Non-pigmented ciliary epithelial cell (primary cell): Measurements from ENCODE around the gene HPS4.

Experiments
- DNase-seq: peaks from one replicate; pipeline ENCODE4 v3.0.0-alpha.2; 2010; ENCODE audit warnings: low read depth

HPS4 gene

GRCh38 chr22:26463688-26464087, 19.9 kb downstream of the HPS4 start:
- no peak for DNase-seq

GRCh38 chr22:26463101-26463661, 20.4 kb downstream of the HPS4 start:
- DNase-seq: no peak

- DNase-seq: no peak
Measured at GRCh38 chr22:26462641-26463040, 20.9 kb downstream of the HPS4 start.

- DNase-seq: no peak
Measured at GRCh38 chr22:26462051-26462450, 21.5 kb downstream of the HPS4 start.

GRCh38 chr22:26461188-26461810, 22.3 kb downstream of the HPS4 start:
- DNase-seq: no peak

DNA sequence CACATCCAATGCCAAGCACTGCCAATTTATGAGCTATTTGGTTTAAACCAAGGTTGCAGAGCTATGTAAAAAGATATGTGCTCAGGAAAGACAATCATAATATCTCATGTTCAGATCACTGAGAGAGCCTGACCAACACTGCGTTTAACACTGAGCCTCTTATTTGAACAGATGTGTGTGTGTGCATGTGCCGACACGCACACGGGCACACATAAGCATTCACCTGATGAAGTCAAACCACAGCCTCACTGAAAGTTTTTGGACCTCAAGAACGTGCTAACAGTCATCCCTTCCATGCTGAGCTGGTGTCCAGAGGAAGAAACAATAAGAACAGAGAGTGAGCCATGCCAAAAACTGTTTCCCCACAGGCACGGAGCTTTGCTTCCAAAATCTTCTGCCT, 23.4 kb downstream of the HPS4 start:
- DNase-seq: no peak

GRCh38 chr22:26457661-26458272, 25.8 kb downstream of the HPS4 start:
- no peak for DNase-seq

DNA sequence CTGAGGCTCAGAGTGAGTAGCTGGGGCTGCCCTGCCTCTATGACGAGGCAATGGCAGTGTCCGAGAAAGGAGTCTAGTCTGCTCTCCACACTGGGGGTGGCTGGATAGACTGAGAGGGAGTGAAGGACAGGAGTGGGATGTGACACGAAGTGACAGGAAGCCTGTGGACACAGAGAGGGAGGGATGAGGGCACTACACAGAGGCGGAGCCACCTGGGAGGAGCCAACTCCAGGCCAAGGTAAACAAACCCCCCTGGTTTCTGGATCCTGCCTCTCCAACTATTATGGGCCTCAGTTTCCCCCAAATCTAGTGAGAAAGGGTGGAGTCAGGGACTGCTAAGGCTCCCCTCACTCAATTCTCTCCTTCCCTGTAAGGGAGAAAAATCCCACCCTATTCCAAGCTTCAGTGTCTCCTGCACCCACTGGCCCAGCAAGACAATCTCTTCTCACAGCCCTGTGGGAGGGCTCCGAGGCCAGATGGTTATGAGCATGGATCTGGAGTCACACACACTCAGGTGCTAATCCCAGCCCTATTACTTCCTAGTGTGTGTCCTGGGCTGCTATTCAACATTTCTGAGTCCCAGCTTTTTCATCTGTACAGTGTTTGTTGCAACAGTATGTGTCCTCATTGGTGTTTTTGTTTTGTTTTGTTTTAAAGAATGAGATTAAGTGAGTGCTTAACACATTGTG, 29.6 kb downstream of the HPS4 start:
- DNase-seq: no peak

DNA sequence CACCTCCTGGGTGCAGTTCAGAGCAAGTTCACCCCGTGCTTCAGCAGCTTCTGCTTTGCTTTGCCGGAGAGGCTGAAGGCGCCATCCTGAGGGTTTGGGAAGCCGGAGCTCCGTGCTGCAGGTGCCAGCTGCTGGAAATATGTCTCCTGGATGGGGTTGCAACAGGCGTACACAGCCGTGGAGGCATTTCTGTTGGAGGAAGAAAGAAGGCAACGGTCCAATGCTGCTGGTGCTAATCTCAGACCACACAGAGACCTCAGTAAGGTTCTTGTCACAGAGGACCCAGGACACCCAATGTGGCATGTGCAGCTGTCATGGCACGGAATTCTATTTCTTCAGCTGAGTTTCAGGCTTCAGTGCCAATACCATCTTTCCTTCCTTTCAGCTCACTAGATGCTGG, 30.4 kb downstream of the HPS4 start:
- DNase-seq: no peak

GRCh38 chr22:26452236-26453016, 31.2 kb downstream of the HPS4 start:
- no peak for DNase-seq

DNA sequence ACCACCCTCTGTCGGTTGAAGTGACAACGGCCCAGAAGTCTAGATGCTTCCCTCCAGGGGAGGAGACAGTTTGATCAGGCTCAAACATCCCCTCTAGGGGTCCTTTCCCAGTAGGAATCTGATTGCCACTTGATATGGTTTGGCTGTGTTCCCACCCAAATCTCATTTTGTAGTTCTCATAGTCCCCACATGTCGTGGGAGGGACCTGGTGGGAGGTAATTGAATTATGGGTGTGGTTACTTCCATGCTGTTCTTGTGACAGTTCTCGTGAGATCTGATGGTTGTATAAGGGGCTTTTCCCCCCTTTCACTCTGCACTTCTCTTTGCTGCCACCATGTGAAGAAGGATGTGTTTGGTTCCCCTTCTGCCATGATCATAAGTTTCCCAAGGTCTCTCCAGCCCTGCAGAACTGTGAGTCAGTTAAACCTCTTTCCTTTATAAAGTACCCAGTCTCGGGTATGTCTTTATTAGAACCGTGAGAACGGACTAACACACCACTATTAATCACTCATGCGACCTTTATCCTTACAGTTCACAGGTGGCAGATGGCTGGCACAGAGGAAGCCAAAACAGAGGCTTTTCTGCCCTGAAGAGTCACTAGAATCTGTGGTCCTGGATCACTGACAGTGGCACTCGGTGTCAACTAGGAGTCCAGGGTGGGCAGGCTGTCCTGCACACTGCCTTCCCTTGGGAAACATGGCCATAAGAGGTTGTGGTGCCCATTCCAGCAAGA, 33.0 kb downstream of the HPS4 start:
- no peak for DNase-seq

DNA sequence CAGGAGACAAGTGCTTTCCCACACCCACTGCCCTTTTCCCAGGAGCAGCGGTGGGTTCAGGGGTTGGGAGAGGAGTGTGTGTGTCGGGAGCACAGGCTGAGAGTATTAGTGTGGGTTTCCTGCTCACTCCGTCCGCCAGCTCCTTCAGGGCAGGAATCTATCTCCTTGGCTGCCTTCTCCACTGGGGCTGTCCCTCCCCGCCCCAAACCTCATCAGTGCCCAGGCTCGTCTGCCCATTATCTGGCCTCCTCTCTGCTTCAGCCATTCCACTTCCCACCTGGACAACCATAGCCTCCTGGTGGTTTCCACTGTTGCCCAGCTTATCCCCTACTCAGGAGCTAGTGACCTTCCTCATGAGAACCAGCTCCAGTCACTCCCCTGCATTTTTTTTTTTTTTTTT, 34.6 kb downstream of the HPS4 start:
- DNase-seq: no peak

DNA sequence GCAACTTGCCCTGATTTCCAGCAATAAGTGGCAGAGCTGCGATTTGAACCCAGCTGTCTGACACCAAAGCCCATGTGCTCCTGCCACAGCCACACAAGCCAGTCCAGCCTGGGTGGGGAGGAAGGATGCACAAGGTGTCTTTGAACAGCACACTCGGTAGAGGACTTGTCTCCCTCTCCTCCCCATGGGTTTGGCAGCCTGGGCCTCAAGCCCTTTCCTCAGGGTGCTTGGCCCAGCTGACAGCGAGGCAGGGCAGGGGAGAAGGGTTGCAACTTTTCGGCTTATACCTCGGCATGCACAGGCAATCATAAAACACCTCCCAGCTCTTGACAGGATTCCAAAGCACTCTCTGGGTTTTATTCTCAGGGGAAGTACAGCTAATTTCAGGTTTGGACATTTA, 35.2 kb downstream of the HPS4 start:
- no peak for DNase-seq

GRCh38 chr22:26447584-26448329, 35.8 kb downstream of the HPS4 start:
- DNase-seq: no peak

DNA sequence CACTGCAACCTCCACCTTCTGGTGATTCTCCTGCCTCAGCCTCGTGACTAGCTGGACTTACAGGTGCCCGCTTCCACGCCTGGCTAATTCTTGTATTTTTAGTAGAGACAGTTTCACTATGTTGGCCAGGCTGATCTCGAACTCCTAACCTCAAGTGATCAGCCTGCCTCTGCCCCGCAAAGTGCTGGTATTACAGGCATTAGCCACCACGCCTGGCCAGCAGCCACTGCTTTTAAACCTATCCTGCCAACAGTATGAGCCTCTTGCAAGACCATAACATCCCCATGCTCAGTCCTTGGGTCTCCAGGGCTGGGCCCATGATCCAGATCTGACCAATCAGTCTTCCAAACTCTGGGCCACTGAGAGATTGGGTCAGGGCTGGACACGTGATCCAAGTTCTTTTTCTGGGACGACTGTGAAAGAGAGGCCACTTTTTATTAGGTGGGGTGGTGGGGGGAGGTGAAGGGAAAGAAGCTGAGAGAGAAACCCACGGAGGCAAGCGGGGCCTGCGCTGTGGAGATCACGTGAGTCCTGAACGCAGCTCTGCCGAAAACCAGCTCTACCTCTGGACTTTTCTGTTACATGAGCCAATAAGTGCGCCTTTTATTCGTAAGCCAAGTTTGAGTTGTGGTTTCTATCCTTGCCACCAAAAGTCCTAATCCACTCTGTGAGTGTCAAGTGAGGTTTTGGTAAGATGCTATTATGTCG, 36.6 kb downstream of the HPS4 start:
- DNase-seq: no peak

DNA sequence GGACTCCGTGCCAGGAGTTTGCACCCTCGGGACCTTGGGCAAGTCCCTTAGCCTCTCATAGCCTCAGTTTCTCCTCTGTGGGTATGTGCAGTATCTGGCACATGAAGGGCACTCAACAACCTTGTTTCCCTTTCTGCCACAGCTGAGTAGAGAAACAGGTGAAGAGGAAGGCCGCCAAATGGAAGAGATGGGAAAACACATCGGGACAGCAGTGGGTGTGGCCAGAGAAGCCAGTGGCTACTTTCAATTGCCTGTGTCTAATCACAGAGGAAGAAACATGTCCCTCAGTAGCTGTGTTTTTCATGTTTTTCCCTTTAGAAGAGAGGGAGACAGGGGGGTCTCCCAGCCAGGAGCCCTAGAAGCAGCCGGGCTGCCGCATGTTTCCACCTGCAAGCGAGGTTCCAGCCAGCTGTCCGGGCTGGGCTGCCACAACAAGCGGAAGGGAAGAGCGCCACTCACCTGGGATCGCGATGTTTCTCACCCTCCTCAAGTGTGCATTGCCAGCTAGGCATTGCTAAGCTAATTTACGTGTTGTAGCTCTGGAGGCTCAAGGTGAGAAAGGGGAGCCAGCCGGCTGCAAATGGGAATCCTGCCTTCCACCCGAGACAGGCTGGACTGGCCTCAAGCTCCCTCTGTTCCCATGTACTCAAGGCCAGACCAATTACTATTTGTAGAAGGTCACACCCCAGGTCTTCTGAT, 37.9 kb downstream of the HPS4 start:
- no peak for DNase-seq

GRCh38 chr22:26444777-26445176, 38.8 kb downstream of the HPS4 start:
- no peak for DNase-seq

DNA sequence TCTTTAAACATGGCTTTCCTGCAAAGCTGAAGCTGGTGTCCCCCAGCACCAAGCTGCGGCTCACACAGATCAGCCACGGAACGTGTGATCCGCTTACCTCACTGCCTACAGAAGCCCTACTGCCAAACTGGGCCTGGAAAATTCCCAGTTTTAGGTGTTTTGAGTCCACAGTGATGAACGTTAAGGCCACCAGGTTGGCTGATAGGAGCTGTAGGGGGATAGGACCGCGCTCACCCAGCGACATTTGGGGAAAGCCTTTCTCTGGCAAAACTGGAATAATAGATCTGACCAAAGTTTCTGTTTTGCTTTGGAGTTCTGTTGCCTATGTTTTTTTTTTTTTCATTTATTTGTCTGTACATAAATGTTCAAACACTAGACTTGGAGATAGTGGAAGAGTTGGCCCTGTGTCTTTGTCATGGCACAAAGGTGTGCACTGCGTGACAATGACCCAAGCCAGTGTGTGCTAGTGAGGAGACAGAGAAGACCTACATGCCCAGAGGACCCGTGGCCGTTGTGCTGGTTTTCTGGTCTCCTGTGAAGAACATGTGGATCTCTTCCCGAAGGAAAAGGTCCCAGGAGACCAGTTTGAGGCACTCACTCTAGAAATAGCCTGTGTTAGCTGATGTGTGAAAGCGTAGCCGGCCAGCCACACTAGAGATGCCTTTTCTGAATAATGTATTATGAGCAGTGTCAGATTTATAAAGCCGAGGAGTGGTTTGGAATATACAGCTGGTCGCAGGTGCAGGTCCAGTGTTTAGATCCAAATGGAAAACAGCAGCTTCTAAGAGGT, 39.5 kb downstream of the HPS4 start:
- DNase-seq: no peak
